Esophagus muscularis mucosa (tissue), 4 donors: Measurements from ENCODE around the gene GMDS. TPM values are rescaled to one million over a fixed set of nuclear protein-coding genes. Genes with fewer than 3 reads are reported as not detected.

Source experiments
- DNase-seq: peaks from one replicate; pipeline ENCODE4 v3.0.0-alpha.2; 2017; ENCODE audit errors: extremely low spot score
- H3K27ac ChIP-seq, 4 donors: fragments of 200-600 bp; sonication (generic); replicated peaks in 1 of 4; 1 replicate in 3 of 4; 2 replicates in 1 of 4; pipeline ENCODE4 v1.5.1; 2016 to 2019; ENCODE audit warnings: mild to moderate bottlenecking in 1 of 4
- H3K27me3 ChIP-seq, 4 donors: fragments of 200-600 bp; sonication (generic); one replicate each; pipeline versions ENCODE4 v1.5.1 to v1.6.0; 2016 to 2019
- H3K36me3 ChIP-seq, 4 donors: fragments of 200-600 bp; sonication (generic); one replicate each; pipeline ENCODE4 v1.5.1; 2016 to 2019
- H3K4me1 ChIP-seq, 4 donors: fragments of 200-600 bp; sonication (generic); one replicate each; pipeline ENCODE4 v1.5.1; 2016 to 2019
- H3K4me3 ChIP-seq, 4 donors: fragments of 200-600 bp; sonication (generic); 1 replicate in 2 of 4; 2 replicates in 2 of 4; pipeline ENCODE4 v1.5.1; 2016 to 2019; ENCODE audit warnings: mild to moderate bottlenecking in 4 of 4, moderate library complexity in 1 of 4
- H3K9me3 ChIP-seq, 4 donors: fragments of 200-600 bp; sonication (generic); 1 replicate in 3 of 4; 2 replicates in 1 of 4; pipeline ENCODE4 v1.5.1; 2016 to 2019
- EP300 ChIP-seq: sonication (generic); formaldehyde crosslinking; IDR thresholded peaks from one replicate; pipeline ENCODE4 v1.6.1; 2017; ENCODE audit warnings: antibody characterized with exemption
- POLR2A ChIP-seq: fragments of 450-650 bp; IDR thresholded peaks from one replicate; pipeline ENCODE4 v1.6.1; 2017; ENCODE audit warnings: antibody characterized with exemption, moderate library complexity, mild to moderate bottlenecking, low read depth
- POLR2AphosphoS5 ChIP-seq, 2 donors: sonication (generic); formaldehyde crosslinking; IDR thresholded peaks; one replicate each; pipeline ENCODE4 v1.6.1; 2017; ENCODE audit warnings: antibody characterized with exemption in 2 of 2
- WGBS: methylation state at CpG from one replicate; pipeline ENCODE4 v1.1.5; 2018; 5-methylcytosine and 5-hydroxymethylcytosine counted together
- intact Hi-C: fragments of 100-400 bp; cut with DNase I; formaldehyde crosslinking; loops from one replicate; pipeline ENCODE4 v1.15.1; 2023
- total RNA-seq, 4 donors: library from RNA; depleted of rRNA; stranded (reverse); fragments of >200 nt; gene quantifications; one replicate each; pipeline versions ENCODE4 v1.1.0 to v1.2.1, GENCODE V29; 2016
- TF ChIP-seq, protein P1 (sequence below), 3 experiments: fragments of 200-600 bp in 2 of 3; fragments of 450-650 bp in 1 of 3; sonication (generic) in 2 of 3; IDR thresholded peaks; one replicate each; pipeline ENCODE4 v1.5.1; 2017 to 2019; ENCODE audit warnings: antibody characterized with exemption in 3 of 3, mild to moderate bottlenecking in 2 of 3, moderate library complexity in 1 of 3

The GMDS gene
- total RNA-seq, 4 donors from 2014 or later, result 3.6 to 14.1 (median 6.0) TPM

- H3K4me3 ChIP-seq, result no peak overlapping the region
- intact Hi-C loops, result no loop called here
- H3K9me3 ChIP-seq, result no peaks in the 10 kb centered on the region
- TF ChIP-seq, protein P1, sequence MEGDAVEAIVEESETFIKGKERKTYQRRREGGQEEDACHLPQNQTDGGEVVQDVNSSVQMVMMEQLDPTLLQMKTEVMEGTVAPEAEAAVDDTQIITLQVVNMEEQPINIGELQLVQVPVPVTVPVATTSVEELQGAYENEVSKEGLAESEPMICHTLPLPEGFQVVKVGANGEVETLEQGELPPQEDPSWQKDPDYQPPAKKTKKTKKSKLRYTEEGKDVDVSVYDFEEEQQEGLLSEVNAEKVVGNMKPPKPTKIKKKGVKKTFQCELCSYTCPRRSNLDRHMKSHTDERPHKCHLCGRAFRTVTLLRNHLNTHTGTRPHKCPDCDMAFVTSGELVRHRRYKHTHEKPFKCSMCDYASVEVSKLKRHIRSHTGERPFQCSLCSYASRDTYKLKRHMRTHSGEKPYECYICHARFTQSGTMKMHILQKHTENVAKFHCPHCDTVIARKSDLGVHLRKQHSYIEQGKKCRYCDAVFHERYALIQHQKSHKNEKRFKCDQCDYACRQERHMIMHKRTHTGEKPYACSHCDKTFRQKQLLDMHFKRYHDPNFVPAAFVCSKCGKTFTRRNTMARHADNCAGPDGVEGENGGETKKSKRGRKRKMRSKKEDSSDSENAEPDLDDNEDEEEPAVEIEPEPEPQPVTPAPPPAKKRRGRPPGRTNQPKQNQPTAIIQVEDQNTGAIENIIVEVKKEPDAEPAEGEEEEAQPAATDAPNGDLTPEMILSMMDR (IDR thresholded peaks at IDR 0.05), result no peak
- TF ChIP-seq POLR2AphosphoS5 (IDR thresholded peaks at IDR 0.05) (no peak), EP300 (no peak), POLR2A (no peak)
- no peaks in the 10 kb centered on the region for H3K36me3 ChIP-seq
- no peak for DNase-seq
- 96% methylated on average over 7 of the region's 7 CpGs for WGBS
- no peak overlapping the region for H3K27ac ChIP-seq
- no peaks in the 10 kb centered on the region for H3K27me3 ChIP-seq
- no peaks in the 10 kb centered on the region for H3K4me1 ChIP-seq
Measured at GRCh38 chr6:1812034-1812433, 433.4 kb downstream of the GMDS start.

GRCh38 chr6:1810880-1811279 is 434.5 kb downstream of the GMDS start:
- Histone ChIP-seq H3K36me3 (no peaks in the 10 kb centered on the region), H3K4me1 (no peaks in the 10 kb centered on the region), H3K27ac (no peak overlapping the region), H3K27me3 (no peaks in the 10 kb centered on the region), H3K9me3 (no peaks in the 10 kb centered on the region), H3K4me3 (no peak overlapping the region)
- 93% methylated on average over 2 of the region's 2 CpGs for WGBS
- DNase-seq, result no peak
- intact Hi-C loops, result no loop called here
- TF ChIP-seq POLR2A, result no peak
- TF ChIP-seq POLR2AphosphoS5 (IDR thresholded peaks at IDR 0.05), result no peak
- no peak for TF ChIP-seq EP300
- TF ChIP-seq, protein P1 (IDR thresholded peaks at IDR 0.05), result no peak

- H3K4me1 ChIP-seq, result no peaks in the 10 kb centered on the region
- H3K27me3 ChIP-seq, result no peaks in the 10 kb centered on the region
- no peak overlapping the region for H3K4me3 ChIP-seq
- WGBS, result 95% methylated on average over 11 of the region's 11 CpGs
- no peaks in the 10 kb centered on the region for H3K9me3 ChIP-seq
- DNase-seq, result no peak
- no peaks in the 10 kb centered on the region for H3K36me3 ChIP-seq
- H3K27ac ChIP-seq, result no peak overlapping the region
- intact Hi-C loops, result no loop called here
- TF ChIP-seq, protein P1 (IDR thresholded peaks at IDR 0.05), result no peak
- TF ChIP-seq POLR2A (no peak), EP300 (no peak), POLR2AphosphoS5 (IDR thresholded peaks at IDR 0.05) (no peak)
Measured at GRCh38 chr6:1809291-1809988, 436.0 kb downstream of the GMDS start.

DNA sequence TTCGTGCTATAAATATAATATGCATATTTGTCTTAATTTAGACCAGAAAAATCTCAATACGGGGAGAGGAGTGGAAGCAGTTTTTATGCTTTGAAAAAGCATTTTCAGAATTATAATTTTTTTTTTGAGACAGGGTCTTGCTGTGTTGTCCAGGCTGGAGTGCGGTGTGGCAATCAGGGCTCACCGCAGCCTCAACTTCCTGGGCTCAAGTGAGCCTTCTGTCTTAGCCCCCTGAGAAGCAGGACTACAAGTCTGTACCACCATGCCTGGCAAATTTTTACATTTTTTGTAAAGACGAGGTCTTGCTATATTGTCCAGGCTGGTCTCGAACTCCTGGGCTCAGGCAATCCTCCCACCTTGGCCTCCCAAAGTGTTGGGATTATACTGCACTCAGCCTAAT is 438.5 kb downstream of the GMDS start:
- Histone ChIP-seq H3K9me3 (no peaks in the 10 kb centered on the region), H3K4me3 (no peak overlapping the region), H3K4me1 (no peaks in the 10 kb centered on the region), H3K27ac (no peak overlapping the region), H3K27me3 (no peaks in the 10 kb centered on the region), H3K36me3 (no peaks in the 10 kb centered on the region)
- intact Hi-C loops, result no loop called here
- WGBS, result 93% methylated on average over 6 of the region's 6 CpGs
- TF ChIP-seq POLR2A (no peak), EP300 (no peak), POLR2AphosphoS5 (IDR thresholded peaks at IDR 0.05) (no peak)
- TF ChIP-seq, protein P1 (IDR thresholded peaks at IDR 0.05), result no peak
- DNase-seq, result no peak
